ENCODE data around the gene EFHC1. TPM values are rescaled to one million over a fixed set of nuclear protein-coding genes. Genes with fewer than 3 reads are reported as not detected.

EFHC1 gene
- total RNA-seq, 2 donors from 2014 or later, result 19.4 to 23.5 TPM

GRCh38 chr6:52557389-52558265, 137.5 kb downstream of the EFHC1 start:
- 75% methylated on average over 11 of the region's 11 CpGs for WGBS
- intact Hi-C loops (cut with DNase I), result no loop called here
- Histone ChIP-seq H3K4me3 (no peak overlapping the region), H3K36me3 (no peaks in the 10 kb centered on the region), H3K27ac (no peak overlapping the region), H3K27me3 (replicated peaks; ENCODE audit: insufficient read depth) (no peaks in the 10 kb centered on the region), H3K9me3 (no peaks in the 10 kb centered on the region), H3K4me1 (replicated peaks) (no peaks in the 10 kb centered on the region)
- no peak for TF ChIP-seq CTCF (IDR thresholded peaks at IDR 0.05)
- TF ChIP-seq POLR2A (IDR thresholded peaks at IDR 0.05), result no peak
- TF ChIP-seq POLR2AphosphoS5 (IDR thresholded peaks at IDR 0.05), result no peak
- no peak for DNase-seq (ENCODE audit: low spot score)

GRCh38 chr6:52558266-52559000, 138.3 kb downstream of the EFHC1 start:
- Histone ChIP-seq H3K27me3 (replicated peaks; ENCODE audit: insufficient read depth) (no peaks in the 10 kb centered on the region), H3K27ac (no peak overlapping the region), H3K9me3 (no peaks in the 10 kb centered on the region), H3K4me1 (replicated peaks) (no peaks in the 10 kb centered on the region), H3K36me3 (no peaks in the 10 kb centered on the region), H3K4me3 (no peak overlapping the region)
- TF ChIP-seq POLR2A (IDR thresholded peaks at IDR 0.05), result no peak
- no peak for TF ChIP-seq CTCF (IDR thresholded peaks at IDR 0.05)
- TF ChIP-seq POLR2AphosphoS5 (IDR thresholded peaks at IDR 0.05), result no peak
- WGBS, result 79% methylated on average over 6 of the region's 6 CpGs
- no peak for DNase-seq (ENCODE audit: low spot score)
- intact Hi-C loops (cut with DNase I), result no loop called here

GRCh38 chr6:52560462-52560861, 140.3 kb downstream of the EFHC1 start:
- 53% methylated on average over 5 of the region's 5 CpGs for WGBS
- no peaks in the 10 kb centered on the region for H3K9me3 ChIP-seq
- H3K27me3 ChIP-seq (replicated peaks; ENCODE audit: insufficient read depth), result no peaks in the 10 kb centered on the region
- TF ChIP-seq POLR2AphosphoS5 (IDR thresholded peaks at IDR 0.05) (no peak), POLR2A (IDR thresholded peaks at IDR 0.05) (no peak), CTCF (IDR thresholded peaks at IDR 0.05) (no peak)
- H3K4me3 ChIP-seq, result no peak overlapping the region
- H3K27ac ChIP-seq, result no peak overlapping the region
- H3K4me1 ChIP-seq (replicated peaks), result no peaks in the 10 kb centered on the region
- no peaks in the 10 kb centered on the region for H3K36me3 ChIP-seq
- intact Hi-C loops (cut with DNase I), result no loop called here
- no peak for DNase-seq (ENCODE audit: low spot score)

GRCh38 chr6:52562911-52563310, 142.8 kb downstream of the EFHC1 start:
- Histone ChIP-seq H3K4me1 (replicated peaks) (no peaks in the 10 kb centered on the region), H3K27me3 (replicated peaks; ENCODE audit: insufficient read depth) (no peaks in the 10 kb centered on the region), H3K36me3 (no peaks in the 10 kb centered on the region), H3K4me3 (no peak overlapping the region), H3K27ac (no peak overlapping the region), H3K9me3 (no peaks in the 10 kb centered on the region)
- TF ChIP-seq CTCF (IDR thresholded peaks at IDR 0.05) (no peak), POLR2AphosphoS5 (IDR thresholded peaks at IDR 0.05) (no peak), POLR2A (IDR thresholded peaks at IDR 0.05) (no peak)
- intact Hi-C loops (cut with DNase I), result no loop called here
- DNase-seq (ENCODE audit: low spot score), result no peak
- WGBS, result 45% methylated on average over 3 of the region's 3 CpGs

All from prostate gland (tissue), 2 donors.